Activated CD8-positive, alpha-beta memory T cell treated with anti-CD3 and anti-CD28 coated beads for 1 hour (primary cell): Measurements from ENCODE around the gene MKKS.

Experiments used
- DNase-seq, 2 donors: peaks; one replicate each; pipeline ENCODE4 v3.0.0-alpha.2; 2020; ENCODE audit warnings: low read depth in 1 of 2; ENCODE audit errors: extremely low read depth in 1 of 2

Gene MKKS

DNA sequence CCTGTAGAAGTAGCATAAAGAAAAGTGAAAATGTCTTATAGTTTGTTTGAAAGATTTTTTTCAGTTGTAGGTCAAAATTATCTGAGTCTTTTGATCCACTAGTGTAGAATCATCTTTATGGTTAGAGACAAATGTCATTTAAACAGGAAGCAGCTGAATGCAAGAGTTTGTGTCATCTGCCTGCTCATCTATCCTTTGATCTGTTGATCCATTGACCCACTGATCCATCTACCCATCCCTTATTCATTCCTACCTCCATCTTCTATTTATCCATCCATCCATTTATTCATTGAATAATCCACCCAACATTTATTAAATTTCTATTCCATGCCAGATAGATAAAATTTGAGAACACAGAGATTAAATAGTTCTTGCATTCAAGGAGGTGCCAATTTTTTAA is 62.6 kb downstream of the MKKS start:
- no peak for DNase-seq

- DNase-seq: no peak
Observed at GRCh38 chr20:10370091-10370887, 63.7 kb downstream of the MKKS start.

GRCh38 chr20:10369723-10370090 is 64.3 kb downstream of the MKKS start:
- no peak for DNase-seq

- DNase-seq: no peak
Observed at GRCh38 chr20:10368702-10369041, 65.3 kb downstream of the MKKS start.

DNA sequence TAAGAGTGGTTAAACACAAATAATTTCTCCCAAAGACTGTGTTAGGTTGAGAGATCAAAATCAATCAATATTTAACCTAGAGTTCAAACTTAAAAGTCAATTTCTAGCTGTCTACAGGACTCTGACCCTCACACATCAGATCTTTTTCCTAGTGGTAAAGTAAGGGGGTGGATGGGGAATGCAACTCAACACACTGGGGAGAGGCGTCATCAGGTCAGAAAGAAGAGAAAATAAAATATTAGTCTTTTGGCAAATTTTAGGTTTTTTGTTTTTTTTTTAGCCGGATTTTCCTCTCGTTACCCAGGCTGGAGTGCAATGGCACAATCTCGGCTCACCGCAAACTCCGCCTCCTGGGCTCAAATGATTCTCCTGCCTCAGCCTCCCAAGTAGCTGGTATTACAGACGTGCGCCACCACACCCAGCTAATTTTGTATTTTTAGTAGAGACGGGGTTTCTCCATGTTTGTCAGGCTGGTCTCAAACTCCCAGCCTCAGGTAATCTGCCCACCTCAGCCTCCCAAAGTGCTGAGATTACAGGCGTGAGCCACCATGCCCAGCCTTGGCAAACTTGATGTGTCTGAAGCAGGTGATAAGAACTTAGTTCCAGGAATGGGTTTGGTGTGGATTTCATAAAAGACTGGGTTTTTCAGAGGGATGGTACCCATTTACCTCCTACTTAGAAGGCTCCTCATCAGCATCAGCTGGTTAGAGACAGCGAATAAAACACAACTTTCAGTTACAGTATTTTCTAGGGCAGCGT is 65.9 kb downstream of the MKKS start:
- no peak for DNase-seq

- DNase-seq: no peak
Observed at GRCh38 chr20:10367693-10367942, 66.4 kb downstream of the MKKS start.

- DNase-seq: no peak
Observed at GRCh38 chr20:10366898-10367692, 66.9 kb downstream of the MKKS start.

- DNase-seq: no peak
Observed at GRCh38 chr20:10362674-10363073, 71.3 kb downstream of the MKKS start.

DNA sequence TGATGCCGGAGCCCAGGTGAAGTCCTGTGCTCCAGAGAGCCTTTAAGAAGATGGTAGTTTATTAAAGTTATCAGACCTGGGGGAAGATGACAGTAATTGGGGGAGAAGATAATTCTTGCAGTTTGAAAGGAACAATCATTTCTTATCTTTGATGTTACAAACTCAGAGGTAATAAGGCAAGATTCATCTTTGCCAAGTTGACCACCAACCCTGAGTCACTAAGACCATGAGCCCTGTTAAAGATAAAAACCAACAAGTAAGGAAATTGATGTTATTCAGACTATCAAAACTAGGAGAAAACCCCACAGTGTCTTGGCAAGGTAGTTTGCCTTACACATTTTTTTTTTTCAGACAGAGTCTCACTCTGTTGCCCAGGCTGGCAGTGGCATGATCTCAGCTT is 73.1 kb downstream of the MKKS start:
- no peak for DNase-seq

- no peak for DNase-seq
Observed at GRCh38 chr20:10359621-10360040, 74.4 kb downstream of the MKKS start.

- no peak for DNase-seq
Observed at GRCh38 chr20:10357974-10358373, 76.0 kb downstream of the MKKS start.

- DNase-seq: no peak
Observed at GRCh38 chr20:10357061-10357708, 76.8 kb downstream of the MKKS start.

DNA sequence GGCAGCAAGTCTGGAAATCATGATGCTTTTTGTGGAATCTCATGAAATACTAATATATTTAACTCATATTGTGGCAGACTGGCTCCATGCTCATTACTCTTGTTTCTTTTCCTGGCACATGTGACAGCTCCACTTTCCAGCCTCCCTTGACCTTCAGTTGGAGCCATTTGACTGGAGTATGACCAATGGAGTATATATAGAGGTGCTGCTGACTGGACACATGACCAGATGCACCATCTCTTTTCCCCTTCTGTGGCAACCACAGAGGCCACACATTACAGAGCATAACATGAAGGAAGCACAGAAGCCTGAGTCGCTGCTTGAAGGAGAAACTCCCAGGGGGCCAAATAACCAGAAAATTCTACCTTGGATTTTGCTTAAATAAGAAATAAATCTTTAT is 77.4 kb downstream of the MKKS start:
- no peak for DNase-seq

GRCh38 chr20:10352934-10353824 is 80.8 kb downstream of the MKKS start:
- DNase-seq: no peak
